ENCODE measurements around the gene GALC. TPM values are rescaled to one million over a fixed set of nuclear protein-coding genes. Genes with fewer than 3 reads are reported as not detected.

GALC gene
- total RNA-seq, 1 experiment from 2014 or later: 10.7 TPM

DNA sequence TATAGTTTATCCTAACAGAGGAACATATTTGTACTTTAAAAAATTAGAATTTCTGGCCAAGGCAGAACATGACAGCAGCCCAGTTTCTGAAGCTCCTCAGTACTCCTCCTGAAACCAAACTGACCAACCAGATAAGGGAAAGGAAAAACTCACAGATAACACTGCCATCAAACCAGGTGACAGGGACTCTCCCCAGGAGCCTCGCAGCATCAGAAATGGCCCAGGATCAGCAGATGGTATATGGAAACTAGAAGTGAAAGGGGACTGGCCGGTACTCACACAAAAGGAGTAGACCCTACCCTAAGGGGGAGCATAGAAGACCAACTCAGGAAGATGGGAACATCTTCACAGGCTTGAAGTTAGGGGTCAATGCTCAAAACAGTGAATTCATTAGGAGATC, 22.0 kb downstream of the GALC start:
- Mint-ChIP-seq H3K36me3 (no peaks in the 10 kb centered on the region), H3K27ac (no peak overlapping the region), H3K27me3 (ENCODE audit: low read depth) (no peaks in the 10 kb centered on the region), H3K4me3 (no peak overlapping the region), H3K9me3 (no peaks in the 10 kb centered on the region), H3K4me1 (no peaks in the 10 kb centered on the region)
- TF ChIP-seq, protein P1, sequence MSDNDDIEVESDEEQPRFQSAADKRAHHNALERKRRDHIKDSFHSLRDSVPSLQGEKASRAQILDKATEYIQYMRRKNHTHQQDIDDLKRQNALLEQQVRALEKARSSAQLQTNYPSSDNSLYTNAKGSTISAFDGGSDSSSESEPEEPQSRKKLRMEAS (CRISPR knock-in tag; IDR thresholded peaks at IDR 0.05): no peak
- TF ChIP-seq, protein P2, sequence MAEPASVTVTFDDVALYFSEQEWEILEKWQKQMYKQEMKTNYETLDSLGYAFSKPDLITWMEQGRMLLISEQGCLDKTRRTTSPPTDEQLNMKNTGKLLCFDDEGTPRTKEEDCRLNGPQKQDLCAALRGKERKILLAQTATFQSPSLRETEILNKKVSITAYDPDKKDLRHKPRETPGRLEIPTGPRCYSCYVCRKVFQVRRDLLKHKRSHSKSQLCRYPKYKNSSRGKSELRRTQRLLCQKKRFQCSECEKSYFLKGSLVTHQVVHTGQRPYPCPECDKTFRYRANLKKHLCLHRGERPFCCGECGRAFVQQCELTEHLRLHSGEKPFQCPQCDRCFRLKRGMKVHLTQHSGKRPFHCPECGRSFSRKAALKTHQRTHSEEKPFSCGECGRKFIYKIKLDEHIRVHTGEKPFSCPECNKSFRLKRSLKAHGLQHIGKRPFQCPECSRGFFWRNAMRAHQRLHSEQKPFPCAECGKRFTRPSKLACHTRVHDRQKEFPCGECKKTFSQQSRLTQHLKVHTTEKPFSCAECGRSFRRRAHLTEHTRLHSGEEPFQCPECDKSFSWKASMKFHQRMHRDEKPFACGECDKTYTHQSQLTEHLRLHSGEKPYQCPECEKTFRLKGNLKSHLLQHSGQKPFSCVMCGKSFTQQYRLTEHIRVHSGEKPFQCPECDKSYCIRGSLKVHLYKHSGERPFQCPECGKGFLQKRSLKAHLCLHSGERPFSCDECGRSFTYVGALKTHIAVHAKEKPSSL (CRISPR knock-in tag; conservative IDR thresholded peaks at IDR 0.05): no peak
- TF ChIP-seq TEAD1 (CRISPR knock-in tag; IDR thresholded peaks at IDR 0.05) (no peak), NFE2L1 (CRISPR knock-in tag; IDR thresholded peaks at IDR 0.05) (no peak), NFYB (CRISPR knock-in tag; conservative IDR thresholded peaks at IDR 0.05; ENCODE audit: low read depth) (no peak), KAT7 (CRISPR knock-in tag; IDR thresholded peaks at IDR 0.05; ENCODE audit: borderline replicate concordance) (no peak), ZNF671 (CRISPR knock-in tag; IDR thresholded peaks at IDR 0.05) (no peak), NR1H2 (CRISPR knock-in tag; IDR thresholded peaks at IDR 0.05) (no peak), ZNF416 (CRISPR knock-in tag; IDR thresholded peaks at IDR 0.05) (no peak), ZNF121 (CRISPR knock-in tag; IDR thresholded peaks at IDR 0.05) (no peak)
- TF ChIP-seq, protein P3, sequence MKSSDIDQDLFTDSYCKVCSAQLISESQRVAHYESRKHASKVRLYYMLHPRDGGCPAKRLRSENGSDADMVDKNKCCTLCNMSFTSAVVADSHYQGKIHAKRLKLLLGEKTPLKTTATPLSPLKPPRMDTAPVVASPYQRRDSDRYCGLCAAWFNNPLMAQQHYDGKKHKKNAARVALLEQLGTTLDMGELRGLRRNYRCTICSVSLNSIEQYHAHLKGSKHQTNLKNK (CRISPR knock-in tag; IDR thresholded peaks at IDR 0.05): no peak
- TF ChIP-seq, protein P4, sequence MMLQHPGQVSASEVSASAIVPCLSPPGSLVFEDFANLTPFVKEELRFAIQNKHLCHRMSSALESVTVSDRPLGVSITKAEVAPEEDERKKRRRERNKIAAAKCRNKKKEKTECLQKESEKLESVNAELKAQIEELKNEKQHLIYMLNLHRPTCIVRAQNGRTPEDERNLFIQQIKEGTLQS (CRISPR knock-in tag; conservative IDR thresholded peaks at IDR 0.05): no peak
- TF ChIP-seq, protein P5, sequence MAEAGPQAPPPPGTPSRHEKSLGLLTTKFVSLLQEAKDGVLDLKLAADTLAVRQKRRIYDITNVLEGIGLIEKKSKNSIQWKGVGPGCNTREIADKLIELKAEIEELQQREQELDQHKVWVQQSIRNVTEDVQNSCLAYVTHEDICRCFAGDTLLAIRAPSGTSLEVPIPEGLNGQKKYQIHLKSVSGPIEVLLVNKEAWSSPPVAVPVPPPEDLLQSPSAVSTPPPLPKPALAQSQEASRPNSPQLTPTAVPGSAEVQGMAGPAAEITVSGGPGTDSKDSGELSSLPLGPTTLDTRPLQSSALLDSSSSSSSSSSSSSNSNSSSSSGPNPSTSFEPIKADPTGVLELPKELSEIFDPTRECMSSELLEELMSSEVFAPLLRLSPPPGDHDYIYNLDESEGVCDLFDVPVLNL (CRISPR knock-in tag; IDR thresholded peaks at IDR 0.05; ENCODE audit: borderline replicate concordance, low read depth): no peak
- POLR2A ChIA-PET: no interaction called here
- CTCF ChIA-PET: no interaction called here
- ATAC-seq (no peak), DNase-seq (ENCODE audit: low spot score) (no peak)

DNA sequence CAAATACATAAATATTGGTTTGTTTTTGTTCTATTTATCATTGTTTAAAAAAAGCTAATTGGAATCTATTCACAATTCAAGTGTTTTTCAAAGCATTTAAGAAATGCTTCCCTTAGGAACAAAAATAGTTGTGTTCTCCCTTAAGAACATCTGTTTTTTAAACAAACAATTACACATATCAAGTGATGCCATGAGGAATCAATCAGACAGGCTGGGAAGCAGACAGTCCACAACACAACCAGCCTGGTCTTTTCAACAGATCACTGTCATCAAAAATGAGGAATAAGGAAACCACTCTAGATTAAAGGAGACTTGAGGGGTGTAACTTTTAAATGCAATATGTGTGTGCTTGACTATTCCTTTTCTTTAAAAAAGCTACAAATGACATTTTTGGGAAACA, 25.5 kb downstream of the GALC start:
- POLR2A ChIA-PET: no interaction called here
- Mint-ChIP-seq H3K9me3 (no peaks in the 10 kb centered on the region), H3K27ac (no peak overlapping the region), H3K4me1 (no peaks in the 10 kb centered on the region), H3K4me3 (no peak overlapping the region), H3K27me3 (ENCODE audit: low read depth) (no peaks in the 10 kb centered on the region), H3K36me3 (no peaks in the 10 kb centered on the region)
- ATAC-seq (no peak), DNase-seq (ENCODE audit: low spot score) (no peak)
- TF ChIP-seq, protein P6, sequence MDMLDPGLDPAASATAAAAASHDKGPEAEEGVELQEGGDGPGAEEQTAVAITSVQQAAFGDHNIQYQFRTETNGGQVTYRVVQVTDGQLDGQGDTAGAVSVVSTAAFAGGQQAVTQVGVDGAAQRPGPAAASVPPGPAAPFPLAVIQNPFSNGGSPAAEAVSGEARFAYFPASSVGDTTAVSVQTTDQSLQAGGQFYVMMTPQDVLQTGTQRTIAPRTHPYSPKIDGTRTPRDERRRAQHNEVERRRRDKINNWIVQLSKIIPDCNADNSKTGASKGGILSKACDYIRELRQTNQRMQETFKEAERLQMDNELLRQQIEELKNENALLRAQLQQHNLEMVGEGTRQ (CRISPR knock-in tag; IDR thresholded peaks at IDR 0.05): no peak
- TF ChIP-seq NR2C2 (CRISPR knock-in tag; IDR thresholded peaks at IDR 0.05) (no peak), ZBTB21 (CRISPR knock-in tag; IDR thresholded peaks at IDR 0.05; ENCODE audit: borderline replicate concordance) (no peak), NFE2L1 (CRISPR knock-in tag; IDR thresholded peaks at IDR 0.05) (no peak), EMX1 (CRISPR knock-in tag; IDR thresholded peaks at IDR 0.05) (no peak), RORB (CRISPR knock-in tag; IDR thresholded peaks at IDR 0.05) (no peak), ZNF423 (CRISPR knock-in tag; IDR thresholded peaks at IDR 0.05) (no peak), GRHL2 (CRISPR knock-in tag; IDR thresholded peaks at IDR 0.05; ENCODE audit: insufficient replicate concordance, severe bottlenecking) (no peak)
- TF ChIP-seq, protein P7, sequence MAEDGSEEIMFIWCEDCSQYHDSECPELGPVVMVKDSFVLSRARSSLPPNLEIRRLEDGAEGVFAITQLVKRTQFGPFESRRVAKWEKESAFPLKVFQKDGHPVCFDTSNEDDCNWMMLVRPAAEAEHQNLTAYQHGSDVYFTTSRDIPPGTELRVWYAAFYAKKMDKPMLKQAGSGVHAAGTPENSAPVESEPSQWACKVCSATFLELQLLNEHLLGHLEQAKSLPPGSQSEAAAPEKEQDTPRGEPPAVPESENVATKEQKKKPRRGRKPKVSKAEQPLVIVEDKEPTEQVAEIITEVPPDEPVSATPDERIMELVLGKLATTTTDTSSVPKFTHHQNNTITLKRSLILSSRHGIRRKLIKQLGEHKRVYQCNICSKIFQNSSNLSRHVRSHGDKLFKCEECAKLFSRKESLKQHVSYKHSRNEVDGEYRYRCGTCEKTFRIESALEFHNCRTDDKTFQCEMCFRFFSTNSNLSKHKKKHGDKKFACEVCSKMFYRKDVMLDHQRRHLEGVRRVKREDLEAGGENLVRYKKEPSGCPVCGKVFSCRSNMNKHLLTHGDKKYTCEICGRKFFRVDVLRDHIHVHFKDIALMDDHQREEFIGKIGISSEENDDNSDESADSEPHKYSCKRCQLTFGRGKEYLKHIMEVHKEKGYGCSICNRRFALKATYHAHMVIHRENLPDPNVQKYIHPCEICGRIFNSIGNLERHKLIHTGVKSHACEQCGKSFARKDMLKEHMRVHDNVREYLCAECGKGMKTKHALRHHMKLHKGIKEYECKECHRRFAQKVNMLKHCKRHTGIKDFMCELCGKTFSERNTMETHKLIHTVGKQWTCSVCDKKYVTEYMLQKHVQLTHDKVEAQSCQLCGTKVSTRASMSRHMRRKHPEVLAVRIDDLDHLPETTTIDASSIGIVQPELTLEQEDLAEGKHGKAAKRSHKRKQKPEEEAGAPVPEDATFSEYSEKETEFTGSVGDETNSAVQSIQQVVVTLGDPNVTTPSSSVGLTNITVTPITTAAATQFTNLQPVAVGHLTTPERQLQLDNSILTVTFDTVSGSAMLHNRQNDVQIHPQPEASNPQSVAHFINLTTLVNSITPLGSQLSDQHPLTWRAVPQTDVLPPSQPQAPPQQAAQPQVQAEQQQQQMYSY (CRISPR knock-in tag; IDR thresholded peaks at IDR 0.05): no peak
- TF ChIP-seq, protein P8, sequence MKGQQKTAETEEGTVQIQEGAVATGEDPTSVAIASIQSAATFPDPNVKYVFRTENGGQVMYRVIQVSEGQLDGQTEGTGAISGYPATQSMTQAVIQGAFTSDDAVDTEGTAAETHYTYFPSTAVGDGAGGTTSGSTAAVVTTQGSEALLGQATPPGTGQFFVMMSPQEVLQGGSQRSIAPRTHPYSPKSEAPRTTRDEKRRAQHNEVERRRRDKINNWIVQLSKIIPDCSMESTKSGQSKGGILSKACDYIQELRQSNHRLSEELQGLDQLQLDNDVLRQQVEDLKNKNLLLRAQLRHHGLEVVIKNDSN (CRISPR knock-in tag; IDR thresholded peaks at IDR 0.05): no peak
- CTCF ChIA-PET: no interaction called here

Measured in WTC11 (cell line).